Spinal cord (tissue), 10 donors: Measurements from ENCODE around the gene SOX30. TPM values are rescaled to one million over a fixed set of nuclear protein-coding genes. Genes with fewer than 3 reads are reported as not detected.
A peak's percentile ranks its signal among the peaks of the same experiment; 100 is the strongest.
"Not testable (repeated sequence)": the region's sequence is repeated elsewhere in the genome, so short reads cannot be mapped to it uniquely, and the experiment has no call there.

Source experiments
- DNase-seq, 6 donors: peaks; one replicate each; pipeline versions ENCODE4 v3.0.0 to v3.0.0-alpha.2; 2013 to 2015; ENCODE audit warnings: low spot score in 6 of 6, low read depth in 4 of 6
- H3K27ac ChIP-seq: one replicate; pipeline ENCODE4 v1.5.1; 2013; ENCODE audit warnings: low read depth, low read length, control low read depth
- H3K27me3 ChIP-seq: one replicate; pipeline ENCODE4 v1.6.1; 2013; ENCODE audit warnings: low read length; ENCODE audit not compliant: control insufficient read depth, insufficient read depth
- H3K36me3 ChIP-seq: one replicate; pipeline ENCODE4 v1.6.1; 2013; ENCODE audit warnings: low read length; ENCODE audit not compliant: control insufficient read depth, insufficient read depth
- H3K4me1 ChIP-seq: one replicate; pipeline ENCODE4 v1.6.1; 2013; ENCODE audit warnings: low read length; ENCODE audit not compliant: control insufficient read depth, insufficient read depth
- H3K4me3 ChIP-seq: one replicate; pipeline ENCODE4 v1.5.1; 2013; ENCODE audit warnings: low read depth, low read length, control low read depth
- H3K9me3 ChIP-seq: one replicate; pipeline ENCODE4 v1.6.1; 2013; ENCODE audit warnings: low read length; ENCODE audit not compliant: control insufficient read depth, insufficient read depth
- WGBS: methylation state at CpG from one replicate; pipeline ENCODE4 v1.1.5; 2013; ENCODE audit warnings: missing lambda C conversion rate; ENCODE audit not compliant: insufficient coverage; 5-methylcytosine and 5-hydroxymethylcytosine counted together
- long read RNA-seq, 4 donors: transcript quantifications; one replicate each; lab custom pipeline, GENCODE V29; 2026
- polyA plus RNA-seq, 2 donors: library from polyadenylated mRNA; unstranded; fragments of 120-200 nt; gene quantifications; one replicate each; pipeline ENCODE4 v1.2.1, GENCODE V29; 2013; ENCODE audit not compliant: insufficient read length in 2 of 2
- total RNA-seq, 2 donors: library from RNA; depleted of rRNA in 1 of 2; stranded (reverse); fragments of 120-200 nt in 1 of 2; fragments of >200 nt in 1 of 2; gene quantifications; one replicate each; pipeline versions ENCODE4 v1.2.3 to v1.2.4, GENCODE V29; 2013 to 2014
- donor health status: healthy.

The SOX30 gene
- total RNA-seq (under 1 TPM in 1 of 2 donors, not detected in 1; 0.22 TPM), polyA plus RNA-seq (under 1 TPM; 0.43 to 0.51 TPM)
- long read RNA-seq, donor 1 = 0 reads
- long read RNA-seq, donor 2 = 0 reads
- long read RNA-seq, donor 3 = 0 reads
- long read RNA-seq, donor 4 = 0 reads

DNA sequence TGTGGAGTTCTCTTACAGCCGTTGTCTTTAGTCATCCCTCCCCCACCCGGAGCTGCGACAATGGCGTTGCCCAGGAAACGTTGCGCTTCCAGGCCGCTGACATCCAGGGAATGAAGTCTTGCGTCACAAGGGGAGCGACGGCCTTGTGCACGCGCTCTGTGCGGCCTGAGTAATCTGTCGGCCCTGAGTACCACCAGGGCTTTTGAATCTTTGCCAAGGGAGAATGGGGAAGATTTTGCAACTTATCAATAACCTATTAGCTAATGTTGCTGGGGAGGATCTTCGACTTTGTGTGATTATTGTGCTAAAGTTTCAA is at the start of gene SOX30:
Gene SOX30 (minus strand): TSS at position 62 of the 316 bp plus-strand sequence. CDS start 360 bp downstream, outside the sequence.
- H3K27me3 ChIP-seq = no peaks in the 10 kb centered on the region
- H3K4me1 ChIP-seq = peaks cover 10% of the 10 kb centered on the region
- no peak within 1 kb of the TSS for H3K27ac ChIP-seq
- WGBS = 82% methylated on average over 10 of the region's 15 CpGs
- DNase-seq = no peak
- peak within 1 kb of the TSS; percentile 35 for H3K4me3 ChIP-seq
- no peaks in the 10 kb centered on the region for H3K9me3 ChIP-seq
- no peaks in the 10 kb centered on the region for H3K36me3 ChIP-seq

- not testable (repeated sequence) for H3K36me3 ChIP-seq, H3K27me3 ChIP-seq, H3K4me3 ChIP-seq, H3K27ac ChIP-seq, H3K4me1 ChIP-seq, DNase-seq, H3K9me3 ChIP-seq
- no CpG with 5 or more reads among the region's 4 CpGs for WGBS
Observed at GRCh38 chr5:157698674-157699073, 46.4 kb upstream of the SOX30 start.

DNA sequence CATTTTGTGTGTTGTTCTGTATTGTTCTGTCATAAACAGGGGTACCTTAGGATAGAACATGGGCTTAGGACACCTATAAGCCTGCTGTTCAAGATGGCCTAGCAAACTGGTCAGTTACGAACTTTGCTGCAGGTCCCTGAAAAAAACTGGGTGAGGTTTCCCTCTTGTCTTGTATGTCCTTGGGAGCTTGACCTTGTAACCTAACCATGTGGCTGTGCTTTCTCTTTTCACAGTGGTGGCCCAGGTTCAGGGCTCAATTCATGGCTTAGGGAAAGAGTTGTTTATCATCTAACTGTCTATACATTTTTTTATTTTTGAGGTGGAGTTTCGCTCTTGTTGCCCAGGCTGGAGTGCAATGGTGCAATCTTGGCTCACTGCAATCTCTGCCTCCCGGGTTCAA is 43.9 kb upstream of the SOX30 start:
- not testable (repeated sequence) for H3K27me3 ChIP-seq

GRCh38 chr5:157693816-157694215 is 41.6 kb upstream of the SOX30 start:
- H3K9me3 ChIP-seq, DNase-seq, H3K36me3 ChIP-seq, H3K4me3 ChIP-seq, H3K4me1 ChIP-seq, H3K27ac ChIP-seq, H3K27me3 ChIP-seq: not testable (repeated sequence)
- WGBS = 91% methylated on average over 25 of the region's 25 CpGs

More for the DNA sequence above, 43.9 kb upstream of the SOX30 start:
- not testable (repeated sequence) for H3K27ac ChIP-seq, H3K4me3 ChIP-seq, H3K9me3 ChIP-seq, H3K4me1 ChIP-seq, DNase-seq, H3K36me3 ChIP-seq
- 100% methylated on average over 1 of the region's 3 CpGs for WGBS

DNA sequence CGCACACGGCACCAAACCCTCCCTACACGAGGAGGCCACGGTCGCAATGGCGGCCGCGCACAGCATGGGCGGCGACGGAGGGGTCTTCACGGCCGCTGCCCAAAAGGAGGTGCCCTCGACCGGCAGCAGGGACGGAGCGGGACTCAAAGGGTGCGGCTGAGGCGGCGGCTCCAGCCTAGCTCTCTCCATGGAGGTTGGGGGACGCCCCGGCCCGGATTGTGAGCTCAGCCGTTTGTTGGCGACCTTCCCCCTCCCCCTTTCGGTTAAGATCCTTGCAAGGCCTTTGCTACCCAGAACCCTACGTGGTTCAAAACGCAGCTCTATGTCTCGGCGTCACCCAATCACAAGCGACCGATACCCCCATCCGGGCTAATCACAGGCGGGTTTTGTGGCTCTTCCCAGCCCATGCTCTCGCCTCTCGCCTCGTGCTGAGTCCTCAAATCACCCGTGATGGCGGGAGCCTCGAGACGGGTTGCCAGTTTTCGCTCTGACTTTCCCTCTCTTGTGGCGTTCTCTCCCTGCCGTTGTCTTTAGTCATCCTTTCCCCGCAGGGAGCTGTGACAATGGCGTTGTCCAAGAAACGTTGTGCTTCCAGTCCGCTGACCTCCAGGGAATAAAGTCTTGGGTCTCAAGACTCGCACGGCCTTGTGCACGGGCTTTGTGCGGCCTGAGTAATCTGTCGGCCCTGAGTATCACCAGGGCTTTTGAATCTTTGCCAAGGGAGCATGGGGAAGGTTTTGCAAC is 38.6 kb upstream of the SOX30 start:
- DNase-seq = no peak
- Histone ChIP-seq H3K9me3 (no peaks in the 10 kb centered on the region), H3K4me3 (no peak overlapping the region), H3K4me1 (no peaks in the 10 kb centered on the region), H3K36me3 (no peaks in the 10 kb centered on the region), H3K27ac (no peak overlapping the region), H3K27me3 (no peaks in the 10 kb centered on the region)
- WGBS = 78% methylated on average over 53 of the region's 53 CpGs

- WGBS = 69% methylated on average over 46 of the region's 52 CpGs
Observed at GRCh38 chr5:157689942-157690689, 37.9 kb upstream of the SOX30 start.

DNA sequence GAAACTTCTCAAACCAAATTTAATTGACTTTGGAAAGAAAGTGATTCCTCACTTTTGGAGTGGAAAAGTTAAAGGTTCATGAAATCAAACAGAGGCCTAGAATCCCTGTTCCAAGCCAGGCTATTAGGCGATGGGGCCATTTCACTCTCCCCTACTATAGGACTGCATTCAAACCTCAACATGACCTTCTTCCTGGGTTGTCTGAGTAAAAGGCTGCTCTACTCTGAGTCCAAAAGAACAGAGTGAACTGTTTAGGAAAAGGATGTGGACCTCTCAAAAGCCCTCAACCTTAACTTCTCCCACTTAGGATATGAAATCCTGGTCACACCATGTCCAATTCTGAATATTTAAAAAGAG is 34.9 kb upstream of the SOX30 start:
- Histone ChIP-seq H3K4me1 (no peaks in the 10 kb centered on the region), H3K27me3 (no peaks in the 10 kb centered on the region), H3K27ac (no peak overlapping the region), H3K36me3 (no peaks in the 10 kb centered on the region), H3K9me3 (no peaks in the 10 kb centered on the region), H3K4me3 (no peak overlapping the region)
- DNase-seq = no peak
- no CpG with 5 or more reads among the region's 1 CpG for WGBS

More at GRCh38 chr5:157689942-157690689, 37.9 kb upstream of the SOX30 start:
- DNase-seq = no peak
- no peak overlapping the region for H3K4me3 ChIP-seq
- H3K36me3 ChIP-seq = no peaks in the 10 kb centered on the region
- no peaks in the 10 kb centered on the region for H3K9me3 ChIP-seq
- H3K27ac ChIP-seq = no peak overlapping the region
- H3K4me1 ChIP-seq = no peaks in the 10 kb centered on the region
- H3K27me3 ChIP-seq = no peaks in the 10 kb centered on the region

DNA sequence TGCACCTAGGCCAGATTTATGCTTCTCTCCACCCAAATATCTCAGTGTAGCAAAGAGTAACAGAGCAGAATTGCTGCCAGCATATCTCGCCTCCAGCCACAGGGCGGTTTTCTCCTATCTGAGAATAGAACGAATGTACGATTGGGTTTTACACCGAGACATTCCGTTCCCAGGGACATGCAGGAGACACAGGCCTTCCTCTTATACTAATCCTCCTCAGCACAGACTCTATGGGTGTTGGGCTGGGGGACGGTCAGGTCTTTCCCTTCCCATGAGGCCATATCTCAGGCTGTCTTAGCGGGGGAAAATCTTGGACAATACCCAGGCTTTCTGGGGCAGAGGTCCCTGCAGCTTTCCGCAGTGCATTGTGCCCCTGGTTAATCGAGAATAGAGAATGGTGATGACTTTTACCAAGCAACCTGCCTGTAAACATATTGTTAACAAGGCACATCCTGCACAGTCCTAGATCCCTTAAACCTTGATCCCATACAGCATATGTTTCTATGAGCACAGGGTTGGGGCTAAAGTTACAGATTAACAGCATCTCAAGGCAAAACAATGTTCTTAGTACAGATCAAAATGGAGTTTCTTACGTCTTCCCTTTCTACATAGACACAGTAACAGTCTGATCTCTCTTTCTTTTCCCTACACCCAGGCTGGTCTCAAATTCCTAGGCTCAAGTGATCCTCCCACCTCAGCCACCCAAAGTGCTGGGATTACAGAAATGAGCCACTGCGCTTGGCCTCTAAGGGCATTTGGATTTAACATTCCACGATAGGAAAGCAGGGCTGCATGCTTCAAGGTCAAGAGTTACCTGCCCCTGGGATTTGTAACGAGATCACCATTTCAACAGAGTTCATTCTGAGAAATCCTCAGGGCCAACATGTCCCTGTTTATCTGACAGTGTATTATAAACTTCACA is 34.3 kb upstream of the SOX30 start:
- H3K27ac ChIP-seq, H3K9me3 ChIP-seq, H3K4me3 ChIP-seq, DNase-seq, H3K4me1 ChIP-seq, H3K36me3 ChIP-seq, H3K27me3 ChIP-seq: not testable (repeated sequence)
- 90% methylated on average over 6 of the region's 14 CpGs for WGBS

DNA sequence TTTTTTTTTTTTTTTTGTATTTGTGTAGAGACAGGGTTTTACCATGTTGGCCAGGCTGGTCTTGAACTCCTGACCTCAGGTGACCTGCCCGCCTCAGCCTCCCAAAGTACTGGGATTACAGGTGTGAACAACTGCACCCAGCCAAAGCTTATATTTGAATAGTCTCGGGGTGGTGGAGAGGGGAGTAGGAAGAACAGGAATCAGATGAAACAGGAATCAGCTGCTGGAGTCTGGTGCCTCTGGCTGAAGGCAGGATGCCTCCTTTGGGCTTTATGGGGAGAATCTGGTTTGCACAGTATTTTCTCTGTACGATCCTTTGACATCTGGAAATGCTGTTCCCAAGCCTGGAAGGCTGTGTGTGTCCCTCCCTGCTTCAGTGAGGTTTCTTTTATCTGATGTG is 30.0 kb upstream of the SOX30 start:
- H3K9me3 ChIP-seq = no peaks in the 10 kb centered on the region
- H3K4me1 ChIP-seq = no peaks in the 10 kb centered on the region
- no peaks in the 10 kb centered on the region for H3K27me3 ChIP-seq
- no peak for DNase-seq
- no peak overlapping the region for H3K4me3 ChIP-seq
- 55% methylated on average over 2 of the region's 3 CpGs for WGBS
- no peak overlapping the region for H3K27ac ChIP-seq
- no peaks in the 10 kb centered on the region for H3K36me3 ChIP-seq
